HL-60 (cell line): ENCODE measurements around the gene GMEB2.

Experiments
- DNase-seq, 2 experiments: peaks; one replicate each; pipeline ENCODE4 v3.0.0-alpha.2; 2010 to 2020; ENCODE audit warnings: low read depth in 1 of 2, low spot score in 1 of 2
- H3K27ac ChIP-seq: fragments of 250-450 bp; sonication (Bioruptor Pico); replicated peaks from 2 replicates; pipeline ENCODE4 v1.5.1; 2020; ENCODE audit warnings: mild to moderate bottlenecking, moderate library complexity
- H3K27me3 ChIP-seq: fragments of 250-450 bp; sonication (Bioruptor Pico); 2 replicates; pipeline ENCODE4 v1.5.1; 2021; ENCODE audit warnings: mild to moderate bottlenecking, moderate library complexity; ENCODE audit not compliant: insufficient read depth, poor library complexity, severe bottlenecking
- H3K4me3 ChIP-seq: replicated peaks from 2 replicates; pipeline ENCODE4 v1.5.1; 2011; ENCODE audit warnings: mild to moderate bottlenecking, control low read depth, low read length; ENCODE audit not compliant: insufficient read depth
- GABPA ChIP-seq: IDR thresholded peaks from 2 replicates; pipeline ENCODE4 v1.6.1; 2012; ENCODE audit warnings: low read depth
- POLR2AphosphoS5 ChIP-seq: IDR thresholded peaks from 2 replicates; pipeline ENCODE4 v1.6.1; 2012; ENCODE audit warnings: low read depth
- SPI1 ChIP-seq: IDR thresholded peaks from 2 replicates; pipeline ENCODE4 v1.6.1; 2012; ENCODE audit warnings: low read depth, mild to moderate bottlenecking, borderline replicate concordance
- TF ChIP-seq, protein P1 (sequence below): IDR thresholded peaks from 2 replicates; pipeline ENCODE4 v1.6.1; 2012; ENCODE audit warnings: low read depth; ENCODE audit not compliant: insufficient replicate concordance
- TF ChIP-seq, protein P2 (sequence below): IDR thresholded peaks from one replicate; pipeline ENCODE4 v1.5.1; 2011; ENCODE audit warnings: low read length, control low read depth, inconsistent platforms; ENCODE audit not compliant: insufficient read depth

The GMEB2 gene

DNA sequence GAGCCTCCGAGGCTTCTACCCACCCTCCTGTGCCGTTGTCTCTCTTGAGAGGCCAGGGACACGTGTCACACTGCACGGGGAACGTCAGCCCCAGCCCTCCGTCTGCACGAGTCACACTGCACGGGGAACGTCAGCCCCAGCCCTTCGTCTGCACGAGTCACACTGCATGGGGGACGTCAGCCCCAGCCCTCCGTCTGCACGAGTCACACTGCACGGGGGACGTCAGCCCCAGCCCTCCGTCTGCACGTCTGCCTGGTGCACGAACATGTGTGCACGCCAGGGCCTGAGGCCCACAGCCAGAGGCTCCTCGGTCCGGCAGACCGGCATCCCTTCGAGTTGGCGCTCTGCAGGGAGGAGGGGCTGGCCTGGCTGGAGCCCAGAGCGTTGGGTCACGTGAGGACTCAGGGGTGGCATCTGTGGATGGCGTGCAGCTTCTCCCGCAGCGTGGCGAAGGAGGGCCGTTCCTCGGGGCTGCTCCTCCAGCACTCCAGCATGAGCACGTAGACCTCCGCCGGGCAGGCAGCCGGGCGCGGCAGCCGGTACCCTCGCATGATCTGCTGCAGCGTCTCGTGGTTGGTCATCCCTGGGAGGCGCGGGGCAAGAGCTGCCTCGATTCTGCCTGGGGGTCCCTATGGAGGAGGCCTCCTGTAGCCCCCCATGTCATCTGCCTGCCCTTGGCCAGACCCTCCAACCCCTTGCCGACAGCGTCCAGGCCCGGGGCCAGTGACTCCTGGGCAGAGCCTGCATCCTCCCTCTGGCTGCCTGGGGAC is 86.3 kb downstream of the GMEB2 start:
- Histone ChIP-seq H3K27me3 (peaks cover 37% of the 10 kb centered on the region), H3K4me3 (no peak overlapping the region), H3K27ac (no peak overlapping the region)
- no peak for DNase-seq
- TF ChIP-seq, protein P1, sequence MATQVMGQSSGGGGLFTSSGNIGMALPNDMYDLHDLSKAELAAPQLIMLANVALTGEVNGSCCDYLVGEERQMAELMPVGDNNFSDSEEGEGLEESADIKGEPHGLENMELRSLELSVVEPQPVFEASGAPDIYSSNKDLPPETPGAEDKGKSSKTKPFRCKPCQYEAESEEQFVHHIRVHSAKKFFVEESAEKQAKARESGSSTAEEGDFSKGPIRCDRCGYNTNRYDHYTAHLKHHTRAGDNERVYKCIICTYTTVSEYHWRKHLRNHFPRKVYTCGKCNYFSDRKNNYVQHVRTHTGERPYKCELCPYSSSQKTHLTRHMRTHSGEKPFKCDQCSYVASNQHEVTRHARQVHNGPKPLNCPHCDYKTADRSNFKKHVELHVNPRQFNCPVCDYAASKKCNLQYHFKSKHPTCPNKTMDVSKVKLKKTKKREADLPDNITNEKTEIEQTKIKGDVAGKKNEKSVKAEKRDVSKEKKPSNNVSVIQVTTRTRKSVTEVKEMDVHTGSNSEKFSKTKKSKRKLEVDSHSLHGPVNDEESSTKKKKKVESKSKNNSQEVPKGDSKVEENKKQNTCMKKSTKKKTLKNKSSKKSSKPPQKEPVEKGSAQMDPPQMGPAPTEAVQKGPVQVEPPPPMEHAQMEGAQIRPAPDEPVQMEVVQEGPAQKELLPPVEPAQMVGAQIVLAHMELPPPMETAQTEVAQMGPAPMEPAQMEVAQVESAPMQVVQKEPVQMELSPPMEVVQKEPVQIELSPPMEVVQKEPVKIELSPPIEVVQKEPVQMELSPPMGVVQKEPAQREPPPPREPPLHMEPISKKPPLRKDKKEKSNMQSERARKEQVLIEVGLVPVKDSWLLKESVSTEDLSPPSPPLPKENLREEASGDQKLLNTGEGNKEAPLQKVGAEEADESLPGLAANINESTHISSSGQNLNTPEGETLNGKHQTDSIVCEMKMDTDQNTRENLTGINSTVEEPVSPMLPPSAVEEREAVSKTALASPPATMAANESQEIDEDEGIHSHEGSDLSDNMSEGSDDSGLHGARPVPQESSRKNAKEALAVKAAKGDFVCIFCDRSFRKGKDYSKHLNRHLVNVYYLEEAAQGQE, result no peak
- TF ChIP-seq POLR2AphosphoS5 (no peak), SPI1 (no peak), GABPA (no peak)
- TF ChIP-seq, protein P2, sequence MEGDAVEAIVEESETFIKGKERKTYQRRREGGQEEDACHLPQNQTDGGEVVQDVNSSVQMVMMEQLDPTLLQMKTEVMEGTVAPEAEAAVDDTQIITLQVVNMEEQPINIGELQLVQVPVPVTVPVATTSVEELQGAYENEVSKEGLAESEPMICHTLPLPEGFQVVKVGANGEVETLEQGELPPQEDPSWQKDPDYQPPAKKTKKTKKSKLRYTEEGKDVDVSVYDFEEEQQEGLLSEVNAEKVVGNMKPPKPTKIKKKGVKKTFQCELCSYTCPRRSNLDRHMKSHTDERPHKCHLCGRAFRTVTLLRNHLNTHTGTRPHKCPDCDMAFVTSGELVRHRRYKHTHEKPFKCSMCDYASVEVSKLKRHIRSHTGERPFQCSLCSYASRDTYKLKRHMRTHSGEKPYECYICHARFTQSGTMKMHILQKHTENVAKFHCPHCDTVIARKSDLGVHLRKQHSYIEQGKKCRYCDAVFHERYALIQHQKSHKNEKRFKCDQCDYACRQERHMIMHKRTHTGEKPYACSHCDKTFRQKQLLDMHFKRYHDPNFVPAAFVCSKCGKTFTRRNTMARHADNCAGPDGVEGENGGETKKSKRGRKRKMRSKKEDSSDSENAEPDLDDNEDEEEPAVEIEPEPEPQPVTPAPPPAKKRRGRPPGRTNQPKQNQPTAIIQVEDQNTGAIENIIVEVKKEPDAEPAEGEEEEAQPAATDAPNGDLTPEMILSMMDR, result no peak

DNA sequence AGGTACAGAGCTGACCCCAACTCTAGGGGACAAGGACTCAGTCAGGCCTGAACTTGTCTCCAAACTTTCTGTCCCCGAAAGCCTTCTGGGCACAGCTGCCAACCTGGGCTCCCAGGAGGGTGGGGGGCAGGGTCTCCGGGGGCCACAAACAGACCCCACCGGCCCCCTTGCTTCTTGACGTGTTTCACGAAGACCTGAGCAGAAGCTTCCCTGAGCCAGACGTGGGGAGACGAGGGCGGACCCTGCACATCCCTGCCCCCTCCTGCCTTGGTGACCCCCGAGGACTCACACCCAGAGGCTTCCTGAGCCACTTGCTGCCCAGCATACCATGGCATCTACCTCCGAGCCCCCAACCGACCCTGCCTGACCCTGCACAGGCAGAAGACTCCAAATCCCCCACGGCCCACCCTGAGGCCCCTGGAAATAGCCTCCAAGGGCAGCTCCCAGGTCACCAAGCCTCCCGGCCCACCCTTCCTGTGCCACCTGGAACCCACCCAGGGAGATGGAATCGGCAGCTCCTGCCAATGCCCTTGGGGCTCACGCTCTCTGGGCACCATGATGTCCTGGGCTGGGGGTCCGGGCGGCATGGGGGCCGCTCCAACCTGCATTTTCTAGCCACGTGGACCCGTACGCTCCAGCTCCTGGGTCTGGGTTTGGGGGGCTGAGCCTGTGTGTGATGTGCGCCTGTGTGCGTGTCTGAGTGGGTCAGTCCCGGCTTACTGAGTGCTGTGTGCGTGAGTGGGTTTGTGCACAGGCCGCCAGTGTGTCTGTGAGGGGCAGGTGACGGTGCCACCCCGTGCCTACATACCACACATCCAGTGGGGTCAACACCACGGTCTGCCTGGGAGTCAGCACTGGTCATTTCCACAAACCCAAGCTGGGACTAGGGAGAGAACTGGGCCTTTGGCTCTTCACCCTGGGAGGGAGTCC is 87.2 kb downstream of the GMEB2 start:
- no peak for TF ChIP-seq GABPA
- TF ChIP-seq, protein P2, result no peak
- peaks cover 29% of the 10 kb centered on the region for H3K27me3 ChIP-seq
- DNase-seq, result no peak
- no peak overlapping the region for H3K4me3 ChIP-seq
- H3K27ac ChIP-seq, result no peak overlapping the region

DNA sequence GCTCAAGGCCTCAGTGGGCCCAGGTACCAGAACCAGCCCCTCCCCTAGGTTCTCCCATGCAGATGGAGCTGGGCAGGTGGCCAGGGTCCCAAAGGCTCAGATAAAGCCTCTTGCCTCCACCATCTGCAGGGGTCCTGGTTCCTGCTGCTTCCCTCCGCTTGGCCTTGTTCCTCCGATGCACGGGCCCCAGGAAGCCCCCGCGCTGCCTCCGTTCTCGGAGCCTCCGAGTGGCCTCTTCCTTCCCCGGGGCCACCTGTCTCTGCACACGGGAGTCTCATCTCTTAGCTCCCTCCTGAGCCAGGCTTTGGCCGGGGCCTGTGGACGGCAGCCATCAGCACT is 87.8 kb downstream of the GMEB2 start:
- no peak for DNase-seq
- TF ChIP-seq, protein P2, result no peak
- TF ChIP-seq, protein P1, result no peak
- TF ChIP-seq SPI1 (no peak), POLR2AphosphoS5 (no peak), GABPA (no peak)
- H3K27ac ChIP-seq, result no peak overlapping the region
- no peak overlapping the region for H3K4me3 ChIP-seq
- peaks cover 26% of the 10 kb centered on the region for H3K27me3 ChIP-seq
